ENCODE results near the gene CYFIP2.

Gene CYFIP2

GRCh38 chr5:157434096-157434495, 168.2 kb downstream of the CYFIP2 start:
- Histone ChIP-seq H3K79me2 (ENCODE audit: insufficient read depth, low read depth) (no peaks in the 10 kb centered on the region), H3K36me3 (ENCODE audit: insufficient read depth) (no peaks in the 10 kb centered on the region), H2AFZ (ENCODE audit: low read depth) (no peak overlapping the region), H3K27me3 (ENCODE audit: insufficient read depth, low read depth) (no peaks in the 10 kb centered on the region), H3K4me3 (IDR thresholded peaks at IDR 0.05; ENCODE audit: insufficient read depth, low read depth, low read length) (no peak overlapping the region), H3K27ac (no peak overlapping the region), H3K4me1 (ENCODE audit: low read depth, poor library complexity, severe bottlenecking) (no peaks in the 10 kb centered on the region), H3K4me2 (no peak overlapping the region), H4K20me1 (ENCODE audit: insufficient read depth) (no peaks in the 10 kb centered on the region), H3K9ac (no peak overlapping the region)
- no peak for TF ChIP-seq CTCF (conservative IDR thresholded peaks at IDR 0.05; ENCODE audit: low read depth, low read length)

GRCh38 chr5:157443041-157443549, 177.2 kb downstream of the CYFIP2 start:
- Histone ChIP-seq H2AFZ (ENCODE audit: low read depth) (no peak overlapping the region), H3K4me2 (no peak overlapping the region), H3K9ac (no peak overlapping the region), H3K27ac (no peak overlapping the region), H3K27me3 (ENCODE audit: insufficient read depth, low read depth) (no peaks in the 10 kb centered on the region), H3K79me2 (ENCODE audit: insufficient read depth, low read depth) (no peaks in the 10 kb centered on the region), H4K20me1 (ENCODE audit: insufficient read depth) (no peaks in the 10 kb centered on the region), H3K4me1 (ENCODE audit: low read depth, poor library complexity, severe bottlenecking) (no peaks in the 10 kb centered on the region), H3K36me3 (ENCODE audit: insufficient read depth) (no peaks in the 10 kb centered on the region), H3K4me3 (IDR thresholded peaks at IDR 0.05; ENCODE audit: insufficient read depth, low read depth, low read length) (no peak overlapping the region)
- no peak for TF ChIP-seq CTCF (conservative IDR thresholded peaks at IDR 0.05; ENCODE audit: low read depth, low read length)

GRCh38 chr5:157444224-157444623, 178.3 kb downstream of the CYFIP2 start:
- Histone ChIP-seq H3K27me3 (ENCODE audit: insufficient read depth, low read depth) (no peaks in the 10 kb centered on the region), H3K79me2 (ENCODE audit: insufficient read depth, low read depth) (no peaks in the 10 kb centered on the region), H3K4me1 (ENCODE audit: low read depth, poor library complexity, severe bottlenecking) (no peaks in the 10 kb centered on the region), H2AFZ (ENCODE audit: low read depth) (no peak overlapping the region), H3K36me3 (ENCODE audit: insufficient read depth) (no peaks in the 10 kb centered on the region), H3K4me2 (no peak overlapping the region), H3K9ac (no peak overlapping the region), H4K20me1 (ENCODE audit: insufficient read depth) (no peaks in the 10 kb centered on the region), H3K27ac (no peak overlapping the region), H3K4me3 (IDR thresholded peaks at IDR 0.05; ENCODE audit: insufficient read depth, low read depth, low read length) (no peak overlapping the region)
- no peak for TF ChIP-seq CTCF (conservative IDR thresholded peaks at IDR 0.05; ENCODE audit: low read depth, low read length)
